Activated CD4-positive, alpha-beta T cell treated with anti-CD3 and anti-CD28 coated beads for 1 hour (primary cell): ENCODE results near the gene GJD4.

ENCODE experiments used
- DNase-seq: peaks from one replicate; pipeline ENCODE4 v3.0.0-alpha.2; 2020

Gene GJD4, protein sequence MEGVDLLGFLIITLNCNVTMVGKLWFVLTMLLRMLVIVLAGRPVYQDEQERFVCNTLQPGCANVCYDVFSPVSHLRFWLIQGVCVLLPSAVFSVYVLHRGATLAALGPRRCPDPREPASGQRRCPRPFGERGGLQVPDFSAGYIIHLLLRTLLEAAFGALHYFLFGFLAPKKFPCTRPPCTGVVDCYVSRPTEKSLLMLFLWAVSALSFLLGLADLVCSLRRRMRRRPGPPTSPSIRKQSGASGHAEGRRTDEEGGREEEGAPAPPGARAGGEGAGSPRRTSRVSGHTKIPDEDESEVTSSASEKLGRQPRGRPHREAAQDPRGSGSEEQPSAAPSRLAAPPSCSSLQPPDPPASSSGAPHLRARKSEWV

DNA sequence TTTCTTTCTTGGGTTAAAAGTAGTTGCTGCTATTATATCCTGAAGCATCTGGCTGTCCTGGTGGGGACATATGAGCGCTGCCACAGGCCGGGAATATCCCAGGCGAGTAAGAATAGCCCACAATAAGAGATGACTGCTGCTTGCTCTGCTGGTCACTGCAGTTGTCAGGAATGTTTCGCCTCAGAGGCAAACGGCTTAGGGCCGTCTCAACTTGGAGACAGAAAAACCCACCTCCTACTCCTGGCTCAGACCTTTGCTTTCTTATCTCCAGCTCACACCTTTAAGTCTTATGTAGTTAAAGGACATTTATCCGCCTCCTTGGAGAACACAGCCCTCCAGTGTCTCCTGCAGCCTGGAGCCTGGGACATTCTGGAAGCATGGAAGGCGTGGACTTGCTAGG is at the start of gene GJD4:
GJD4 (plus strand) TSS at position 151 of the 400 bp plus-strand sequence; CDS start at position 378, 227 bp downstream.
- no peak for DNase-seq

DNA sequence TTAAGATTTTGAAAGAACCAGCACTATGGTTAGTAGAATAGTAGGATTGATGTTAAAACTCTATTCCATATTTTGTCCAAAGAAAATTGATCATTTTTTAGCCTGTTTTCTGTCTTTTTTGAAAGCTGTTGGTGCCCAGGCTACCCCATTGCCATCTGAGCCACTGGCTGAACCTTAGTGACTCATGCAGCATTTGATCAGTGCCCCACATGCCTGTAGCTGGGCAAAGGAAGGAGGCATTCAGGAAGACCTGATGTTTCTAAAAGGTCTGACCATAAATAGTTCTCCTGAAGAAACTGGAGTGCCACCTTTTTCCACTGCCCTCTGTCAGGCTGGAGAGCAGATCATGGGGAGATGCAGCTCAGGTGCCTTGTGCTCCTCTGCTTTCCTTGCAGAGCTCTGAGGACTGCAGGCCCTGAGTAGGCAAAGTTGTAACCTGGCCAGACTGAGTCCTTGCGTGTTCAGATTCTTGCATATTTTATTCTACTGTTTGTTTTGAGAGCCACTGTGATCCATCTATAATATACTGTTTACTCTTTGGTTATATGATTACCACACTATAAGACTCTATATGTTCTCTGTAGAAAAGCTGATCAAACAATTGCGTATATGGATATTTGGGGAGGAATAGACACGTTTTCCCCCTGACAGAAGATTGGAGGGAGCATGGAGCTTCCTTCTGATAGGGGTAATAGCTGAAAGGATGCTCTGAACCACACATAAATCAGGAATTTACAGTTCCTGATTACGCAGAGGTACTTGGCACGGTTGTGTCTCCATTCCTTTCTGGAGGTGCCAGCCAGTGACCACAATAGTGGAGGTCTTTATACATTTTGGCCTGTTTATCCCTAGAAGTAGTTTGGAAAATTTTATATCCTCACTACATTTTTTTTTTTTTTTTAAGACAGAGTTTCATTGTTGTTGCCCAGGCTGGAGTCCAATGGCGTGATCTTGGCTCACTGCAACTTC is 48.9 kb upstream of the GJD4 start:
- DNase-seq: no peak

- DNase-seq: no peak
Observed at GRCh38 chr10:35558276-35558675, 46.9 kb upstream of the GJD4 start.

DNA sequence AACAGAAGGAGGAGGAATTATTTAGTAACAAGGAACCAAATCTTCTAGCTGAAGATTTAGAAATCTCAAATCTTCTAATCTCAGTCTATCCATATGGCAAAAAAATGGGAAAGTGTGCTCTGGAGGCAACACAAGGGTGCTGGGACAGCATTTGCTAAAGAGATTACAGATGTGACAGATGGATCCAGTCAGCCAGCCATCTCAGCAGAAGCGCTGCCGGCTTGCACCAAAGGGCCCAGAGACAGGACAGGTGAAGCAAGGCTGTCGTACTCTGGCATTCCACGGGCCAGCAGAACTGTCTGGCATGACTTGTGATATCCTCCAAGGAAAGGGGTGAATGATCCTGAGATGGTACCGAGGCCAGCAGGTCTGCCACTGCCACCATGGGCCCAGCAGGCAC is 45.7 kb upstream of the GJD4 start:
- DNase-seq: no peak

GRCh38 chr10:35561715-35562114 is 43.4 kb upstream of the GJD4 start:
- no peak for DNase-seq

- DNase-seq: no peak
Observed at GRCh38 chr10:35562427-35562826, 42.7 kb upstream of the GJD4 start.

GRCh38 chr10:35563261-35563891 is 41.8 kb upstream of the GJD4 start:
- no peak for DNase-seq

DNA sequence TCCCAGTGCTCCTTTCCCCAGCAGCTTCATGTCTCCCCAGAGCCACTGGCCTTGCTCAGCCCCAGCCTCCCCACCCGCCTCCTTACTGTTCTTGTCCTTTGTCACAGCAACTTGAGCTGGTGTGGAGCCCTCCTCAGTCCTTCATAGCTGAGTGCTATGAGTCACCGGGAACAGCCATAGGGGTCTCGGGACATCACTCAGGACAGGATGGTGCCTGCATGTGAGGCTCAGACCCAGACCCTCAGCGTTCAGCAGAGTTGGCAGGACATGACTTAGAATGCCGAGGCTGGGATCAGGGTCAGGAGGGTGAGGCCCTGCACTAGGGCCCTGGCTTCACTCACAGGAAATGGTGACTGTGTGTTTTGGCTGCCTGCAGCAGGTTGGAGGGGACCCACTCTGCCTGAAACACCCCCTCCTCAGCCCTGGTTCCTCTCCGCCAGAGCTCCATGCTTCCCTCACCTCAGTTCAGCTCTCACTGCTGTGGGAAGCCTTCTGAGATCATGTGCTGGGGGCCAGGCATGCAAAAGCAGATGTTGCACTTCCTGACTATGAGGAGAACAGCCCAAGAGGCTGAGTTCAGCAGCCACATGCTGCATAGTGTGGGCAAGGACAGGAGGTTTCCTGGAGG is 40.7 kb upstream of the GJD4 start:
- no peak for DNase-seq

GRCh38 chr10:35565602-35566081 is 39.5 kb upstream of the GJD4 start:
- DNase-seq: no peak

DNA sequence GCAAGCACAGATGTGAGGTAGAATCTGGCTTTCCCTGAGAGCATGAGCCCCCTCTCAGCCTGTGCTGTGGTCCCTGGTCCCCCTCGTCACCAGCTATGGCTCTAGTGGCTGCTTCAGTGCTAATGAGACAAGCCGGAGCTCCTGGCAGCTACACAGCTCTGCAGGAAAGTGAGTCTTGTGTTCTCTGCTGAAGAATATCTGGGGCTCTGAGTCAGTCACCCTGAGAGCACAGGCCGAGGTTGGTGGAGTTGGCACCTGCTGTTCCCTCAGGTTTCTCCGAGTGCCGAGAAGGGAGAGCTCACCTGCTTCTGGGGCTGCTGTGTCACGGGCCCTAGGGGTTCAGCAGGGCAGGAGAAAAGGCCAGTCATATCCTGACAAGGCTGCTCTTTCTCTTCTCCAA is 37.2 kb upstream of the GJD4 start:
- no peak for DNase-seq

DNA sequence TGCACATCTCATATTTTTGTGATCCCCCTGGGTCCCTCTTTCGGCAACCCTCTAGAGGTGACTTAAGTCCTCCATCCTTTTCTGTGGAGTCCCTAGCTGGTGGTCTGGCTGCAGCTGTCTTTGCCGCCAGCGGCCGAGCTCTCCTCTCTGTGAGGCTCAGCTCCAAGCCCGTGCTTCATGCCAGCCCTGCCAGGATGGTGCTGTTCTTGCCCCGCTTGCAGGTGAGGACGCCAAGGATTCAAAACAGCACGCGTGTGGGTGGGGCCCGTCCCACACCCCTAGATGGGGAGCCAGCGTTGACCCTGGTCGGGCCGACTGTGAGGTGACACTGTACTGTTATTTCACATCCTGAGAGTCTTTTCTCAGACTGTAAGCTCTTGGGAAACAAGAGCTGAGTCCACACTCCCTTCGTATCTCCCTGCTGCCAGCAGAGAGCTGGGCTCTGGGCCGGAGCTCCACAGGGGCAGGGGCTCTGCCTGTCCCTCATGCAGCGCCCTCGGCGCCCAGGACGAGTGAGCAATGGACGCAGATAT is 36.6 kb upstream of the GJD4 start:
- DNase-seq: no peak

DNA sequence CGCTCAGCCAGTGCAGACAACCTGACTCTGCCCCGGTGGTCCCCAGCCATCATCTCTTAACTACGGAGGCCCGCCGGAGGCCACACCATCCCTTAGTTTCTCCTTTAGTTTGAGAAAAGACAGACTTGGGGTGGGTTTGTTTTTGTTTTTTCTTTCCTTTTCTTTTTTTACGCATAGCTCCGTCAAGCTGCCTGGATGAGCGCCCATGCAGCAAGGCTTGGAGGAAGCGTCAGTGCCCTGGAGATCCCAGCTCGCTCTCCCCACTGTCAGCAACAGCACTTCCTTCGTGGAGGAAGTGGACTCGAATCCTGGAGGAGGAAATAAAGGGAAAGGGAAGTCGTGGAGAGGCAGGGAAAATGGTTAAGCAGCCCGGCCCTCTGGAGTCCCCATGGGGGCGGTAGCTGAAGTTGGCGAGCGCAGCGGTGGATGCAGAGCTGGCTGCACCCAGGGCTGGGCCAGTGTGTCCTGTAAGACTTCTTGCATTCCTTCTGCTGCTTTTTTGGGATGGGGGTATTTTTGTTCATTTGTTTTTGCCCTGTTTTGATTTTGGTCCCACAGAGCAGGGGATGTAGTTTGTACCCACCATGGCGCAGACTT is 35.9 kb upstream of the GJD4 start:
- no peak for DNase-seq

DNA sequence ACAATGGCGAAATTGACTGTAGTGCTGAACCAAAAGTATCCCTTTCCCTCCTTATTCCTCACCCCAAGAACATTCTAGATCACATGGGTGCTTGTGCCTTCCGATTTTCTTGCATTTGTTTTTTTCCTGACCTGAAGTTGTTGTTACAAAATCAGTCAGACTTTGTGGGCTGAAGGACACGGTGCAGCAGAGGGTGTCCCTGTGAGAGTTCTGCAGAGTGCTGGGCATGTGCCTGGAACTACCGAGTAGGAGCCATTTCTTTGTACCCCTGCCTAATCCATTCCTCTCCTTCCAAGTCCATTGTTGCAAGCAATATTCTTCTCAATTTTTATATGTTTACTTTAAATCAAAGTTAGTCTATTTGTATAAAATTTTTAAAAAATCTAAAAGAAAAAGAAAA is 35.3 kb upstream of the GJD4 start:
- no peak for DNase-seq

DNA sequence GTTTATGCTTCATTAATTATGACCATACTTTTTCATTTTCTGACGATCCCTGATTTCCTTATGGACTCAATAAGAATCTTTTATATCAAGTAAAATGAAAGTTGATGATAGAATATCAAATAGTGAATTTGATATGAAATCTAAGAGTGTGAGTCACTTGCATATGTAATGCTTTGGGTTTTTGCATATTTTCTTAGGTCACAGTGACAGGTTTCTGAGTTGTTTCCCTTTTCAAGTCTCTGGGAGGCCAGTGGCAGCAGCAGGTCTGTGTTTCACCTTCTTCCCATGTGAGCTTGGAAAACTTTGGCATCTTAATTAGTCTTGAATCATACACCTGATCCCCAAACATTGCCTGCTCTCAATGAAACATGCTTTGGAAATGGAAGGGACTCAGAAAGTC is 34.7 kb upstream of the GJD4 start:
- no peak for DNase-seq

- no peak for DNase-seq
Observed at GRCh38 chr10:35572583-35572982, 32.6 kb upstream of the GJD4 start.

DNA sequence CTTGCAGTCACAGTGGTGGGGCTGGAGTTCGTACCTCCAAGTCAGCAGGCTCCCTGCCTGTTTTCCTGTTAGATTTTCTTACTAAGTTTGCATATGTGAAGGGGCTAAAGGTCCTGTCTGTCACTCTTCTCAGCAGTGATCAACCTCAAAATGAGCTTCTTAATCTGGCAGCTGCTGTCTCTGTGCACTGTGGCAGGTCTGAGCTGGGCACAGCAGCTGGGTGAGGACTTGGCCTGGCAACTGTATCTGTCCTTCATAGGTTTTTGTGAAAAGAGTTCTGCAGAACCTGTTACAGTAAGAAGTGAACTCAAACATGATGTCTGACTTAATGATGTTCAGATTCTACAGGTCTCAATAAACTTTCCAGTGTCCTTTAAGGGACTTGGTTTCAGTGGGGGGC is 31.3 kb upstream of the GJD4 start:
- no peak for DNase-seq

DNA sequence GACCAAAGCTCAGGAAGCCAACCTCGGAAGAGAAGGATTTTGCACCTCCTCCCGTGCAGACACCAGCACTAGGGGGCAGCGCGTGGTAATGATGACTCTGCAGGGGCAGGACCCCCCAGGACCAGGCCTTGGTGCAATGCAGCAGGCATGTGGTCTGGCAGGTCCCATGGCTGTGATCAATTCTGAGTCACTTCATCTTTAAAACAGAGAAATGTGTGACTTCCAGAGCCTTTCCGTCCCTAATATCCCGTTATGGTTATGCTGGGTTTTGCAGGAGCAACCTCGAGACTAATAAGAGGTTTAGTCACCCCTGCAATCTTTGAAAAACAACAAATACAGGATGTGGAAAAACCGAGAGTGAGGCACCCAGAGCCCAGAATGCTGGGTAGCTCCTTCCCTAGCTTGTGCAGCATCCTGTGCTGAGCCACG is 30.2 kb upstream of the GJD4 start:
- DNase-seq: no peak

DNA sequence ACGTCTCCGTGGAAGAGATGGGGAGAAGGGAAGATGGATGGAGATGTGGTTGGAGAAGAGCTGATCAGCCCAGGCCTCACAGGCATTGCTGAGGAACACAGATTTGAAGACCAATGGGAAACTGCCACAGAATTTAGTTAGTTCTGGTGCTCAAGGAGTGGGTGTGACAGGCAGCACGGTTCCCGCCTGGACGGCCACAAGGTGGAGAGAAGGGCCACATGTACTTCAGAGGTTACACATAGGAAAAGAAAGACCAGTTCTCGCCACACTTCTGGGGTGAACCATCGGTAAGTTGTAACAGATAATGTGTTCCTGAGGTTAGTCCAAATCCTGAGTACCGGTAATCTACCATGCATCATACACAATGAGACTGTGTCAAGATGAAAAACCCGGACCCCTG is 29.5 kb upstream of the GJD4 start:
- no peak for DNase-seq

GRCh38 chr10:35576730-35577129 is 28.4 kb upstream of the GJD4 start:
- DNase-seq: no peak

GRCh38 chr10:35577926-35578617 is 27.1 kb upstream of the GJD4 start:
- DNase-seq: no peak

- DNase-seq: no peak
Observed at GRCh38 chr10:35578618-35578956, 26.6 kb upstream of the GJD4 start.

GRCh38 chr10:35579116-35579515 is 26.0 kb upstream of the GJD4 start:
- DNase-seq: no peak
